M059J (cell line): ENCODE measurements around the gene ZGPAT. TPM values are rescaled to one million over a fixed set of nuclear protein-coding genes. Genes with fewer than 3 reads are reported as not detected.

Source experiments
- DNase-seq: peaks from one replicate; pipeline ENCODE4 v3.0.0-alpha.2; 2012; ENCODE audit warnings: low read depth
- total RNA-seq: library from RNA; depleted of rRNA; stranded (reverse); fragments of >200 nt; shearing (Covaris generic); gene quantifications from 2 replicates; pipeline ENCODE4 v1.2.3, GENCODE V29; 2014

ZGPAT gene
- total RNA-seq, 1 experiment from 2014 or later: 25.7 TPM

GRCh38 chr20:63678667-63679465 is 29.0 kb upstream of the ZGPAT start:
- DNase-seq: no peak

GRCh38 chr20:63679799-63680305 is 28.0 kb upstream of the ZGPAT start:
- no peak for DNase-seq

GRCh38 chr20:63680427-63680826 is 27.4 kb upstream of the ZGPAT start:
- DNase-seq: no peak

- DNase-seq: no peak
Measured at GRCh38 chr20:63680857-63681608, 26.8 kb upstream of the ZGPAT start.

GRCh38 chr20:63681609-63682142 is 26.2 kb upstream of the ZGPAT start:
- DNase-seq: no peak

- peak; percentile 100 for DNase-seq
Measured at GRCh38 chr20:63682384-63683139, 25.3 kb upstream of the ZGPAT start.

- DNase-seq: no peak
Measured at GRCh38 chr20:63685269-63686026, 22.4 kb upstream of the ZGPAT start.

- no peak for DNase-seq
Measured at GRCh38 chr20:63686094-63686491, 21.7 kb upstream of the ZGPAT start.

GRCh38 chr20:63686492-63687321 is 21.1 kb upstream of the ZGPAT start:
- DNase-seq: peak; percentile 23

GRCh38 chr20:63687419-63688178 is 20.2 kb upstream of the ZGPAT start:
- DNase-seq: no peak

- peak; percentile 9 for DNase-seq
Measured at GRCh38 chr20:63688228-63689045, 19.4 kb upstream of the ZGPAT start.

GRCh38 chr20:63689046-63690002 is 18.5 kb upstream of the ZGPAT start:
- DNase-seq: no peak

- peak; percentile 9 for DNase-seq
Measured at GRCh38 chr20:63690003-63690897, 17.6 kb upstream of the ZGPAT start.

GRCh38 chr20:63690898-63691710 is 16.7 kb upstream of the ZGPAT start:
- peak; percentile 41 for DNase-seq

- peak; percentile 18 for DNase-seq
Measured at GRCh38 chr20:63691711-63692435, 16.0 kb upstream of the ZGPAT start.
